ENCODE results near the gene C1orf74. TPM values are rescaled to one million over a fixed set of nuclear protein-coding genes. Genes with fewer than 3 reads are reported as not detected.

Gene C1orf74
- total and polyA plus RNA-seq, 12 donors: 0.98 to 5.4 (median 2.2) TPM

DNA sequence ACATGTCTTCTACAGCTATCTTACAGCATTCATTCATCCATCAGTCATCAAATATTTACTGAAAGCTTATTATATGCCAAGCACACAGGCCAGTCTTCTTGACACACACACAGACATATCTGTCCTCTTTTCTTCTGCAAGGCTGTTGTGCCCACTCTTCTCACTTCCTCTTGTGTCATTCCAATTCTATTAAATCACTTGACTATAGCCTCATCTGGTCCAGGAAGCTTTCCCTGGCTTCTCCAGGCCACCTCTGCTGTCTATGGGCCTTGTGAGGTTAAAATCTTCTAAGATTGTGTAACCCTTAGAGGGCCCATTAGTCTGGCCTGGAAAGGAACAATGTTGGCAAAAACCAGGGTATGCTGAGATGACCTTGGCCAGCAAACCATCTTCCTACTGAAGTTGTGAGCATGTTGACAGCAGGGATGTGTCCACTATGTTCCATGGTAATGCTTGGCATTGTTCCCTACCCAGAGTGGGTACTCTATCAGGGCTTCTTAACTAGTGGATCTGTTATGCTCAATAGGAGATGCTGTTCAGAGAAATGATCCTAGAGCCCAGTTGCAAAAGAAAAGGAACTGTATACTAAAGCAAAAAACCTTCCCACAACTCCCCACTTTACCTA lies 23.2 kb downstream of the C1orf74 start:
- Histone ChIP-seq H3K27me3 (no peaks in the 10 kb centered on the region), H3K36me3 (replicated peaks in 1 of 2) (no peaks in the 10 kb centered on the region), H3K27ac (no peak overlapping the region), H3K9me3 (replicated peaks in 1 of 3) (no peaks in the 10 kb centered on the region), H3K4me1 (replicated peaks in 1 of 2) (no peaks in the 10 kb centered on the region), H3K4me3 (no peak overlapping the region)
- TF ChIP-seq POLR2A (IDR thresholded peaks at IDR 0.05): no peak
- TF ChIP-seq, protein P1, sequence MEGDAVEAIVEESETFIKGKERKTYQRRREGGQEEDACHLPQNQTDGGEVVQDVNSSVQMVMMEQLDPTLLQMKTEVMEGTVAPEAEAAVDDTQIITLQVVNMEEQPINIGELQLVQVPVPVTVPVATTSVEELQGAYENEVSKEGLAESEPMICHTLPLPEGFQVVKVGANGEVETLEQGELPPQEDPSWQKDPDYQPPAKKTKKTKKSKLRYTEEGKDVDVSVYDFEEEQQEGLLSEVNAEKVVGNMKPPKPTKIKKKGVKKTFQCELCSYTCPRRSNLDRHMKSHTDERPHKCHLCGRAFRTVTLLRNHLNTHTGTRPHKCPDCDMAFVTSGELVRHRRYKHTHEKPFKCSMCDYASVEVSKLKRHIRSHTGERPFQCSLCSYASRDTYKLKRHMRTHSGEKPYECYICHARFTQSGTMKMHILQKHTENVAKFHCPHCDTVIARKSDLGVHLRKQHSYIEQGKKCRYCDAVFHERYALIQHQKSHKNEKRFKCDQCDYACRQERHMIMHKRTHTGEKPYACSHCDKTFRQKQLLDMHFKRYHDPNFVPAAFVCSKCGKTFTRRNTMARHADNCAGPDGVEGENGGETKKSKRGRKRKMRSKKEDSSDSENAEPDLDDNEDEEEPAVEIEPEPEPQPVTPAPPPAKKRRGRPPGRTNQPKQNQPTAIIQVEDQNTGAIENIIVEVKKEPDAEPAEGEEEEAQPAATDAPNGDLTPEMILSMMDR (IDR thresholded peaks at IDR 0.05): no peak
- intact Hi-C loops (cut with DNase I): no loop called here
- DNase-seq: peak in 1 of 7 donors; percentile 34

DNA sequence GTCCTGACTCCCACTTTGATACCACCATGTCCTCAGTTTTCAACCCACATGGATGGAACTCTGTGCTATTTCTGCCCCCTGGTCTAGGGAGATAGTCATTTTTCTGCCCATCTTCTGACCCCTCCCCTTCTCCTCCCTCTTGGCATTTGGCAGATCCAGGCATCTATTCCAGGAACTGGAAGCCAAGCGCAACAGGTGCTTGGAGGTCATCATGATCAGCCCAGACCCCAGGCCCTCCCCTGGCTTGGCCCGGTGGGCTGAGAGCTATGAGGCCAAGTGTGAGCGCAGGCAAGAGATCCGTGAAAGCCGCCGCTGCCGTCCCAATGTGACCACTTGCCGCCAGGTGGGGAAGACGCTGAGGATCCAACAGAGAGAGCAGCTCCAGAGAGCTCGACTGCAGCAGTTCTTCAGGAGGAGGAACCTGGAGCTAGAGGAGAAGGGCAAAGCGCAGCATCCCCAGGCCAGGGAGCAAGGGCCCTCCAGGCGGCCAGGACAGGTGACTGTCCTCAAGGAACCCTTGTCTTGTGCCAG lies 24.5 kb downstream of the C1orf74 start:
- 91 to 93% (median 92%) methylated on average over 3 to 12 of the region's 12 CpGs for WGBS, 4 donors
- intact Hi-C loops (cut with DNase I): no loop called here
- DNase-seq: no peak
- TF ChIP-seq POLR2A (IDR thresholded peaks at IDR 0.05): no peak
- TF ChIP-seq, protein P1 (IDR thresholded peaks at IDR 0.05): no peak
- H3K4me1 ChIP-seq (replicated peaks in 1 of 2): no peaks in the 10 kb centered on the region
- H3K9me3 ChIP-seq (replicated peaks in 1 of 3): no peaks in the 10 kb centered on the region
- H3K36me3 ChIP-seq (replicated peaks in 1 of 2): no peaks in the 10 kb centered on the region
- no peak overlapping the region for H3K27ac ChIP-seq
- H3K4me3 ChIP-seq: no peak overlapping the region
- H3K27me3 ChIP-seq: no peaks in the 10 kb centered on the region

DNA sequence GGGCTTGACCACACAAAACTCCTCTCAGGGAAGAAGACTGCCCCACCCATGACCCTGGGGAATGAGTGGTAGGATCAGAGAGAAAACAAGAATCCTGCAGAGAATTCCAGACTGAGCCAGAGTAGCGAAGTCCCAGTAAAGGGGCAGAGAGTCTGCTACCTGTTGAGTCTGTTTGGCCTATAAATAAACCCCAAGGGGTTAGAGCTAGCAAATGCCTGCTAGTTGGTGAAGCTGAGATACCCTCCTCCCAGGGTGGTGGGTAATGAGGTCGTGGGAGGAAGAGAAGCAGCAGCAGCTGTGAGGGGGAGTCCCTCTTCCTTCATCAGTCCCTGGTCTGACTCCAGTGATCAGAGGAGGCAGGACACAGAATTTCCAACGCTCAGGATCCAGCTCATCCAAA lies 26.0 kb downstream of the C1orf74 start:
- intact Hi-C loops (cut with DNase I): no loop called here
- no peak overlapping the region for H3K4me3 ChIP-seq
- no peak for TF ChIP-seq POLR2A (IDR thresholded peaks at IDR 0.05)
- TF ChIP-seq, protein P1 (IDR thresholded peaks at IDR 0.05): no peak

DNA sequence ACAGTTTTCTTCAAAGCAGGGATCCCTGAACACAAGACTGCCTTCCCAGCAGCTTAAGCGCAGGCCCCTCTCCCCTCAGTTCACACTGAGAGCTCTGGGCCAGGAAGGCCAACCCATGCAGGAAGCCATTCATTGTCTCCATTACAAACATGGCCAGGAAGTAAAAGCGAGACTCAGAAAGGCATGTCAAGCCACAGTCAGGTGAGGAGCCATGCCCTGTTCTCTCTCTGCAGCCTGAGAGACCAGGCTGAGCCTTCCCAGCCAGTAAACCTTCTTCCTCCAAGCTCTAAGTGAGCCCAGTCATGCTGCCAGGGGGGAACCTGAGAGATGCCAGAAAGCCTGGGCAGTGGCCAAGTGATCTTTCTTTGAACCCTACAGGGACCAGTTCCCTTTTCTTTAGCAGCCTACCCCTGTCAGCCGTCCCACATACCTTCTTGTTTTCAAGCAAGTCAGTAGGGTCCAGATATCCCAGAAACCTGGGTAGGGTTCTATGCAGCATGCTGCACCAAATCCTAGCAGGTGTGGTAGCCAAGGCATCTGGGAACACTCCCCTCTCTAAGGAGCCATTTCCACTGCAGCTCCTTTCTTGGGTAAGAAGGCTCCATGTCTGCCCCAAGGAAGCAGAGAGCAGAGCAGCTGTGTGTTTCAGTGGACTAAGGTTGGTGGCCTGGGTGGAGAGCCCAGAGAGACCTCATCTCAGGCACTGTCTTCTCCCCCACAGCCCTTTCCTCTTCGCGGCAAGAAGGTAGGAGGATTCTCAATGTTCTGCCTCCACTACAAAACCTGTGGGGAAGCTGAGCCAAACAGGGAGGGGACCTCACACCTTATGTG lies 27.5 kb downstream of the C1orf74 start:
- 65 to 82% (median 77%) methylated on average over 4 to 5 of the region's 5 CpGs for WGBS, 4 donors
- Histone ChIP-seq H3K4me1 (replicated peaks in 1 of 2) (no peaks in the 10 kb centered on the region), H3K27ac (no peak overlapping the region), H3K9me3 (replicated peaks in 1 of 3) (no peaks in the 10 kb centered on the region), H3K27me3 (no peaks in the 10 kb centered on the region), H3K36me3 (replicated peaks in 1 of 2) (no peaks in the 10 kb centered on the region), H3K4me3 (peak overlapping the region in 1 of 4 donors; percentile 11)
- TF ChIP-seq, protein P1 (IDR thresholded peaks at IDR 0.05): no peak
- TF ChIP-seq POLR2A (IDR thresholded peaks at IDR 0.05): no peak
- peak in 2 of 7 donors; percentile 26 to 27 for DNase-seq
- intact Hi-C loops (cut with DNase I): no loop called here

More for the DNA sequence above, 26.0 kb downstream of the C1orf74 start:
- no peak for DNase-seq
- H3K27ac ChIP-seq: no peak overlapping the region
- no peaks in the 10 kb centered on the region for H3K27me3 ChIP-seq
- H3K36me3 ChIP-seq (replicated peaks in 1 of 2): no peaks in the 10 kb centered on the region
- H3K4me1 ChIP-seq (replicated peaks in 1 of 2): no peaks in the 10 kb centered on the region
- 51 to 72% (median 67%) methylated on average over 3 of the region's 3 CpGs for WGBS, 4 donors
- no peaks in the 10 kb centered on the region for H3K9me3 ChIP-seq (replicated peaks in 1 of 3)
